AG04449 (cell line): ENCODE data around the gene ATP5F1D.

Source experiments
- CTCF ChIA-PET: fragments of 350-600 bp; formaldehyde crosslinking; extraction: SDS; loops from one replicate; lab custom pipeline; 2021; ENCODE audit warnings: antibody characterized with exemption; lab: Yijun Ruan, JAX
- POLR2A ChIA-PET: fragments of 400-600, 350-600 bp; formaldehyde crosslinking; extraction: SDS; loops from one replicate; lab custom pipeline; 2020; ENCODE audit warnings: antibody characterized with exemption, inconsistent platforms; lab: Yijun Ruan, JAX
- DNase-seq: peaks from one replicate; pipeline ENCODE4 v3.0.0-alpha.2; 2010; ENCODE audit warnings: low read depth, low spot score
- H3K4me3 ChIP-seq: 2 replicates; pipeline ENCODE4 v1.5.1; 2011; ENCODE audit warnings: low read depth, mild to moderate bottlenecking, control low read depth, low read length
- TF ChIP-seq, protein P1 (sequence below): IDR thresholded peaks from one replicate; pipeline ENCODE4 v1.5.1; 2011; ENCODE audit warnings: mild to moderate bottlenecking, moderate library complexity, low read length, control low read depth, inconsistent platforms; ENCODE audit not compliant: insufficient read depth; ENCODE audit errors: missing control alignments

The ATP5F1D gene

DNA sequence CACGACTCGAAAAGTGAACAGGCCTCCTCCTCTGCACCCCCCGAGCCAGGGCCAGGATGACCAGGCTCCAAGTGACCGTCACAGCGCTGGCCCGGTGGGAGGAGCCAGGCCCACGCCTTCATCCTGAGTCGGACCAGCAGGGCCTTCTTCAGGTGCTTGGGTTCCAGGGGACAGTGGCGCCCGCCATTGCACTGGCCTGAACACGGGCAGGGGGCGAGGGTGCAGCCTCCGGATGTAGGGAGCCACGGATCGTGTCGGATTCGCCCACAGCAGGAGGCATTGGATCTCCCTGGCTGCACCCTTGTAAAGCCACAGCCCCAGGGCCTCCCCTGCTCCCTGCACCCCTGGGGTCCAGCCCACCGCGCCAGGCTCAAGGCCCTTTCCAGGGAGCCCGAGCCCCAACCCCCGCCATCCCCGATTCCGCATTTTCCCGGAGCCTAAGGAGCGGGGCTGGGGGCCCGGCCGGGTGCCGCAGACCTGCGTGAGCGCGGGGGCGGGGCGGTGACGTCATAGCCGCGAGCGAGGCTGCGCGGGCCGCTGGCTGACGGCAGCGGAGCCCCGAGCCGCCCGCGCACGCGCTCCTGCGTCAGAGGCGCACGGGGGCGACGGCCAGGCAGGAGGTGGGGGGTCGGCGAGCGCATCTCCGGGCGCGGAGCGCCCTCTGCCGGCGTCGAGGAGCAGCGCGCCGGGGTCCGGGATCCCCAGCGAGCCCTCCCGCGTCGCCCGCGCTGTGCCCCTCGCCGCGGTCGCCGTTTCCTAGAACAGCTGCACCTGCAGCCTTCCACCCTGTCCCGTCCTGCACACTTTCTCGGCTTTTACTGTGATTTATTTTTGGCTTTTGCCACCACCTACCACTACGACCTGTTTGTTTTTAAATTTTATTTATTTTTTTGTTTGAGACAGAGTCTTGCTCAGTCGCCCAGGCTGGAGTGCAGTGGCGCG is 1.5 kb upstream of the ATP5F1D start:
- TF ChIP-seq, protein P1, sequence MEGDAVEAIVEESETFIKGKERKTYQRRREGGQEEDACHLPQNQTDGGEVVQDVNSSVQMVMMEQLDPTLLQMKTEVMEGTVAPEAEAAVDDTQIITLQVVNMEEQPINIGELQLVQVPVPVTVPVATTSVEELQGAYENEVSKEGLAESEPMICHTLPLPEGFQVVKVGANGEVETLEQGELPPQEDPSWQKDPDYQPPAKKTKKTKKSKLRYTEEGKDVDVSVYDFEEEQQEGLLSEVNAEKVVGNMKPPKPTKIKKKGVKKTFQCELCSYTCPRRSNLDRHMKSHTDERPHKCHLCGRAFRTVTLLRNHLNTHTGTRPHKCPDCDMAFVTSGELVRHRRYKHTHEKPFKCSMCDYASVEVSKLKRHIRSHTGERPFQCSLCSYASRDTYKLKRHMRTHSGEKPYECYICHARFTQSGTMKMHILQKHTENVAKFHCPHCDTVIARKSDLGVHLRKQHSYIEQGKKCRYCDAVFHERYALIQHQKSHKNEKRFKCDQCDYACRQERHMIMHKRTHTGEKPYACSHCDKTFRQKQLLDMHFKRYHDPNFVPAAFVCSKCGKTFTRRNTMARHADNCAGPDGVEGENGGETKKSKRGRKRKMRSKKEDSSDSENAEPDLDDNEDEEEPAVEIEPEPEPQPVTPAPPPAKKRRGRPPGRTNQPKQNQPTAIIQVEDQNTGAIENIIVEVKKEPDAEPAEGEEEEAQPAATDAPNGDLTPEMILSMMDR = peak; percentile 70
- no peak for DNase-seq
- ChIA-PET CTCF (interaction anchor here (0.7 to 9.7 kb wide), 37 partner anchors 12 to 450 kb away, joined by 3 to 626 read pairs (median 4); partner anchors contain the start of gene CIRBP), POLR2A (interaction anchor here (1.8 to 1.9 kb wide), 2 partner anchors 29 kb away, joined by 6 to 13 read pairs; partner anchors contain the start of gene CIRBP)
- H3K4me3 ChIP-seq = peak overlapping the region; percentile 47

DNA sequence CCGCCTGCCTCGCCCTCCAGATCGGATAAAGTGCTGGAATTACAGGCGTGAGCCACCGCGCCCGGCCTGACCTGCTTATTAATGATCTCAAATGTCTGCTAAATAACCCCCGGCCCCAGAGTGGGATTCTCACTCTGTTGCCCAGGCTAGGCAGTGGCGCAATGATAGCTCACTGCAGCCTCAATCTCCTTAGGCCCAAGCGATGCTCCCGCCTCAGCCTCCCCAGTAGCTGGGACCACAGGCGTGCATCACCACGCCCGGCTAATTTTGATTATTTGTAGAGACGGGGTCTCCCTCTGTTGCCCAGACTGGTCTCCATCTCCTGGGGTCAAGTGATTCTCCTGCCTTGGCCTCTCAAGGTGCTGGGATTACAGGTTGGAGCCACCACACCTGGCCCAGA is 626 bp upstream of the ATP5F1D start:
- TF ChIP-seq, protein P1 = no peak
- no peak for DNase-seq
- no peak overlapping the region; the same call in 1 of the 2 replicates for H3K4me3 ChIP-seq
- ChIA-PET POLR2A (interaction anchor here (0.7 to 1.8 kb wide), 3 partner anchors 12 to 28 kb away, joined by 5 to 13 read pairs (median 6); partner anchors contain the start of gene CIRBP), CTCF (interaction anchor here (0.6 to 9.7 kb wide), 36 partner anchors 12 to 501 kb away, joined by 3 to 626 read pairs (median 4); partner anchors contain the start of gene CIRBP)

DNA sequence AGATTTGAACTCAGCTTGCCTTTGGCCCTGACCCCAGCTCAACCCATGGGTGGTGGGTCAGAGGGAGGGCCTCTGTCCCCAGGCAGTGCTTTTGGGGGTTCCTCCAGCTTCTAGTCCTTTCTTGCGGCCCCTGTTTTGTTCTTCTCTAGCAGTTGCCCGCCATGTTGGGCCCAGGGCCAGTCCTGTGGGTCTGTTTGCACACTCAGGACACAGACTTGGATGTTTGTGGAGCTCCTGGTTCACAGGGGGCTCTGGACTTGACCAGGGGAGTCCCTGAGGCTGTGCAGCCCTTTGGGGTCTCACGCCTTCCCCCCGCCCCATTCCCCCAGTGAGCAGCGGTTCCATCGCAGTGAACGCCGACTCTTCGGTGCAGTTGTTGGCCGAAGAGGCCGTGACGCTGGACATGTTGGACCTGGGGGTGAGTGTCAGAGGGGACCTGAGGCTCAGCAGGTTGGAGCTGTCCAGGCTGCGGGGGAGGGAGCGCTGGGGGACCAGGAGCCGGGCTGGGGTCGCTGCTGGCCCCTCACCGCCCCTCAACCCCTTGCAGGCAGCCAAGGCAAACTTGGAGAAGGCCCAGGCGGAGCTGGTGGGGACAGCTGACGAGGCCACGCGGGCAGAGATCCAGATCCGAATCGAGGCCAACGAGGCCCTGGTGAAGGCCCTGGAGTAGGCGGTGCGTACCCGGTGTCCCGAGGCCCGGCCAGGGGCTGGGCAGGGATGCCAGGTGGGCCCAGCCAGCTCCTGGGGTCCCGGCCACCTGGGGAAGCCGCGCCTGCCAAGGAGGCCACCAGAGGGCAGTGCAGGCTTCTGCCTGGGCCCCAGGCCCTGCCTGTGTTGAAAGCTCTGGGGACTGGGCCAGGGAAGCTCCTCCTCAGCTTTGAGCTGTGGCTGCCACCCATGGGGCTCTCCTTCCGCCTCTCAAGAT is 2.5 kb downstream of the ATP5F1D start:
- POLR2A ChIA-PET = interaction anchor here (0.6 to 3.0 kb wide), 12 partner anchors 9 to 228 kb away, joined by 3 to 96 read pairs (median 6); partner anchors contain the start of genes CIRBP and FAM174C
- CTCF ChIA-PET = interaction anchor here (0.6 to 9.7 kb wide), 49 partner anchors 8 to 320 kb away, joined by 3 to 626 read pairs (median 4); partner anchors contain the start of genes CIRBP, CNN2, FAM174C and NDUFS7
- H3K4me3 ChIP-seq = no peak overlapping the region
- TF ChIP-seq, protein P1 = peak; percentile 96
- DNase-seq = no peak

DNA sequence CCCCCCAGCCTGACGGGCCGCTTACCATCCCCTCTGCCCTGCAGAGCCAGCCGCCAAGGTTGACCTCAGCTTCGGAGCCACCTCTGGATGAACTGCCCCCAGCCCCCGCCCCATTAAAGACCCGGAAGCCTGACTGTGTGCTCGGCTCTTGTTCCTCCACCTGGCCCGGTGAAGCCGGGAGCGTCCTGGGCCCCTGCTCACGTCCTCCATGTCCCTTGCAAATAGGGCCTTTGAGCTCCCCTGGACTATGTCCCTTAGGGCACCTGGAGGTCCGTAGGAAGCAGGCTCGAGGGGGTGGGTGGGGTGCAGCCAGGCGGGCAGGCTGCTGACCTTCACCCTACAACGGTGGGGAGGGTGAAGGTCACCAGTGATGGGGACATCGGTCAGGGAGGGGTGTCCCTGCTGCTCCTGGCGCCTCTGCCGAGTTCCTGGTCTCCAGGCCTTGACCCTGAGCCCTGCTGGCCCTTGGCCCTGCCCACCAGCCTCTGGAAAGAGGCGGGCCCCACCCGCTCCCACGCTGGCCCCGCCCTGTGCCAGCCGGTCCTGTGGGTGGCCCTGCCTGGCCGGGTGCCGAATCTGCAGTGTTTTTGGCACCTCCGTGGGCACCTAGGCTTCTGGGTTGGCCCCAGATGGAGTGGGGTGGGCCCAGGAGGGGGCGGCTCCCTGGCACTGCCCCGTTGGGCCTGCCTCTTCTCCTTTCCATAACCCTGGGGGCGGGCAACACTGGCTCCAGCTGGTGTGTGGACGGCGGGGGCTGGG is 3.3 kb downstream of the ATP5F1D start:
- CTCF ChIA-PET = interaction anchor here (0.6 to 9.7 kb wide), 41 partner anchors 8 to 321 kb away, joined by 3 to 626 read pairs (median 5); partner anchors contain the start of genes CIRBP, CNN2, FAM174C and NDUFS7
- POLR2A ChIA-PET = interaction anchor here (0.6 to 3.0 kb wide), 13 partner anchors 8 to 228 kb away, joined by 3 to 96 read pairs (median 6); partner anchors contain the start of genes CIRBP and FAM174C
- no peak for DNase-seq
- H3K4me3 ChIP-seq = no peak overlapping the region; the same call in 1 of the 2 replicates
- TF ChIP-seq, protein P1 = no peak
